GM12892 (cell line): ENCODE data around the gene FBN3.
"Not testable (repeated sequence)": the region's sequence is repeated elsewhere in the genome, so short reads cannot be mapped to it uniquely, and the experiment has no call there.

Experiments
- DNase-seq: peaks from one replicate; pipeline ENCODE4 v3.0.0; 2011; ENCODE audit not compliant: insufficient read length
- FAIRE-seq: peaks from 2 replicates; lab custom pipeline; 2011; peaks lifted over from hg19 to GRCh38; lab: Jason Lieb, UNC
- POLR2A ChIP-seq: IDR thresholded peaks from 2 replicates; pipeline ENCODE4 v1.6.1; 2011; ENCODE audit warnings: low read depth, low read length, control low read depth
- POLR2AphosphoS5 ChIP-seq: IDR thresholded peaks from 2 replicates; pipeline ENCODE4 v1.6.1; 2011; ENCODE audit warnings: low read depth, low read length, control low read depth
- TAF1 ChIP-seq: IDR thresholded peaks from 2 replicates; pipeline ENCODE4 v1.6.1; 2011; ENCODE audit warnings: low read depth, mild to moderate bottlenecking, control low read depth, low read length, borderline replicate concordance

FBN3 gene

GRCh38 chr19:8030960-8031359, 118.4 kb downstream of the FBN3 start:
- TF ChIP-seq POLR2A, result no peak
- TF ChIP-seq TAF1, result no peak
- no peak for TF ChIP-seq POLR2AphosphoS5
- DNase-seq (no peak), FAIRE-seq (no peak)

GRCh38 chr19:8028951-8029491, 120.4 kb downstream of the FBN3 start:
- TF ChIP-seq POLR2A, result no peak
- no peak for TF ChIP-seq TAF1
- TF ChIP-seq POLR2AphosphoS5, result no peak
- no peak for FAIRE-seq

GRCh38 chr19:8025316-8025715, 124.1 kb downstream of the FBN3 start:
- DNase-seq, result no peak
- TF ChIP-seq POLR2AphosphoS5 (no peak), POLR2A (no peak), TAF1 (no peak)
- no peak for FAIRE-seq

More at GRCh38 chr19:8028951-8029491, 120.4 kb downstream of the FBN3 start:
- no peak for DNase-seq

- not testable (repeated sequence) for DNase-seq, FAIRE-seq
These were observed 125.1 kb downstream of the FBN3 start for GRCh38 chr19:8024256-8024655.

GRCh38 chr19:8023371-8023770, 126.0 kb downstream of the FBN3 start:
- FAIRE-seq (no peak), DNase-seq (no peak)
- TF ChIP-seq POLR2A, result no peak
- TF ChIP-seq TAF1, result no peak
- TF ChIP-seq POLR2AphosphoS5, result no peak

GRCh38 chr19:8022275-8022674, 127.1 kb downstream of the FBN3 start:
- no peak for DNase-seq
- FAIRE-seq, result no peak
- no peak for TF ChIP-seq POLR2A
- no peak for TF ChIP-seq POLR2AphosphoS5
- no peak for TF ChIP-seq TAF1

GRCh38 chr19:8021374-8021773, 128.0 kb downstream of the FBN3 start:
- FAIRE-seq, result no peak
- DNase-seq, result no peak
- TF ChIP-seq TAF1 (no peak), POLR2AphosphoS5 (no peak), POLR2A (no peak)

- DNase-seq, result no peak
- no peak for TF ChIP-seq POLR2AphosphoS5
- TF ChIP-seq TAF1, result no peak
- no peak for TF ChIP-seq POLR2A
- FAIRE-seq, result no peak
These were observed 128.7 kb downstream of the FBN3 start for GRCh38 chr19:8020681-8021080.

- peak; percentile 60 for DNase-seq
- no peak for TF ChIP-seq POLR2A
- no peak for TF ChIP-seq POLR2AphosphoS5
- no peak for TF ChIP-seq TAF1
- FAIRE-seq, result peak; percentile 83
These were observed 131.6 kb downstream of the FBN3 start for GRCh38 chr19:8017808-8018207.
